ENCODE results near the gene RNF114.
A peak's percentile ranks its signal among the peaks of the same experiment; 100 is the strongest.
"Not testable (repeated sequence)": the region's sequence is repeated elsewhere in the genome, so short reads cannot be mapped to it uniquely, and the experiment has no call there.

DNA sequence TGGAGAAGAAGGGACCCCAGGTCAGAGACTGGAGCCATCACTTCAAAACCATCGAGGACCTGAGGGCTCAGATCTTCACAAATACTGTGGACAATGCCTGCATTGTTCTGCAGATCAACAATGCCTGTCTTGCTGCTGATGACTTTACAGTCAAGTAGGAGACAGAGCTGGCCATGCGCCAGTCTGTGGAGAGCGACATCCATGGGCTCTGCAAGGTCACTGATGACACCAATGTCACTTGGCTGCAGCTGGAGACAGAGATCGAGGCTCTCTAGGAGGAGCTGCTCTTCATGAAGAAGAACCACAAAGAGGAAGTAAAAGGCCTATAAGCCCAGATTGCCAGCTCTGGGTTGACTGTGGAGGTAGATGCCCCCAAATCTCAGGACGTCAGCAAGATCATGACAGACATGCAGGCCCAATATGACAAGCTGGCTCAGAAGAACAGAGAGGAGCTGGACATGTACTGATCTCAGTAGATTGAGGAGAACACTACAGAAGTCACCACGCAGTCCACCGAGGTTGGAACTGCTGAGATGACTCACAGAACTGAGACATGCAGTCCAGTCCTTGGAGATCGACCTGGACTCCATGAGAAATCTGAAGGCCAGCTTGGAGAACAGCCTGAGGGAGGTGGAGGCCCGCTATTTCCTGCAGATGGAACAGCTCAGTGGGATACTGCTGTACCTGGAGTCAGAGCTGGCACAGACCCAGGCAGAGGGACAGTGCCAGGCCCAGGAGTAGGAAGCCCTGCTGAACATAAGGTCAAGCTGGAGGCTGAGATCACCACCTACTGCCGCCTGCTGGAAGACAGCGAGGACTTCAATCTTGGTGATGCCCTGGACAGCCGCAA is 21.1 kb downstream of the RNF114 start:
- TF ChIP-seq, protein P1, sequence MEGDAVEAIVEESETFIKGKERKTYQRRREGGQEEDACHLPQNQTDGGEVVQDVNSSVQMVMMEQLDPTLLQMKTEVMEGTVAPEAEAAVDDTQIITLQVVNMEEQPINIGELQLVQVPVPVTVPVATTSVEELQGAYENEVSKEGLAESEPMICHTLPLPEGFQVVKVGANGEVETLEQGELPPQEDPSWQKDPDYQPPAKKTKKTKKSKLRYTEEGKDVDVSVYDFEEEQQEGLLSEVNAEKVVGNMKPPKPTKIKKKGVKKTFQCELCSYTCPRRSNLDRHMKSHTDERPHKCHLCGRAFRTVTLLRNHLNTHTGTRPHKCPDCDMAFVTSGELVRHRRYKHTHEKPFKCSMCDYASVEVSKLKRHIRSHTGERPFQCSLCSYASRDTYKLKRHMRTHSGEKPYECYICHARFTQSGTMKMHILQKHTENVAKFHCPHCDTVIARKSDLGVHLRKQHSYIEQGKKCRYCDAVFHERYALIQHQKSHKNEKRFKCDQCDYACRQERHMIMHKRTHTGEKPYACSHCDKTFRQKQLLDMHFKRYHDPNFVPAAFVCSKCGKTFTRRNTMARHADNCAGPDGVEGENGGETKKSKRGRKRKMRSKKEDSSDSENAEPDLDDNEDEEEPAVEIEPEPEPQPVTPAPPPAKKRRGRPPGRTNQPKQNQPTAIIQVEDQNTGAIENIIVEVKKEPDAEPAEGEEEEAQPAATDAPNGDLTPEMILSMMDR (IDR thresholded peaks at IDR 0.05; ENCODE audit: low read depth, low read length, missing input control), result peak; percentile 15
- TF ChIP-seq YY1 (IDR thresholded peaks at IDR 0.05); FOXA1 (IDR thresholded peaks at IDR 0.05); RXRA (IDR thresholded peaks at IDR 0.05); JUND (IDR thresholded peaks at IDR 0.05); TAF1 (conservative IDR thresholded peaks at IDR 0.05); EGR1 (IDR thresholded peaks at IDR 0.05; ENCODE audit: low read depth in 2 of 2): not testable (repeated sequence)
- TF ChIP-seq RAD21 (IDR thresholded peaks at IDR 0.05), result peak in 1 of 2 donors; percentile 55
- TF ChIP-seq, protein P2, sequence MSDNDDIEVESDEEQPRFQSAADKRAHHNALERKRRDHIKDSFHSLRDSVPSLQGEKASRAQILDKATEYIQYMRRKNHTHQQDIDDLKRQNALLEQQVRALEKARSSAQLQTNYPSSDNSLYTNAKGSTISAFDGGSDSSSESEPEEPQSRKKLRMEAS (IDR thresholded peaks at IDR 0.05), result not testable (repeated sequence)
- TF ChIP-seq, protein P3, sequence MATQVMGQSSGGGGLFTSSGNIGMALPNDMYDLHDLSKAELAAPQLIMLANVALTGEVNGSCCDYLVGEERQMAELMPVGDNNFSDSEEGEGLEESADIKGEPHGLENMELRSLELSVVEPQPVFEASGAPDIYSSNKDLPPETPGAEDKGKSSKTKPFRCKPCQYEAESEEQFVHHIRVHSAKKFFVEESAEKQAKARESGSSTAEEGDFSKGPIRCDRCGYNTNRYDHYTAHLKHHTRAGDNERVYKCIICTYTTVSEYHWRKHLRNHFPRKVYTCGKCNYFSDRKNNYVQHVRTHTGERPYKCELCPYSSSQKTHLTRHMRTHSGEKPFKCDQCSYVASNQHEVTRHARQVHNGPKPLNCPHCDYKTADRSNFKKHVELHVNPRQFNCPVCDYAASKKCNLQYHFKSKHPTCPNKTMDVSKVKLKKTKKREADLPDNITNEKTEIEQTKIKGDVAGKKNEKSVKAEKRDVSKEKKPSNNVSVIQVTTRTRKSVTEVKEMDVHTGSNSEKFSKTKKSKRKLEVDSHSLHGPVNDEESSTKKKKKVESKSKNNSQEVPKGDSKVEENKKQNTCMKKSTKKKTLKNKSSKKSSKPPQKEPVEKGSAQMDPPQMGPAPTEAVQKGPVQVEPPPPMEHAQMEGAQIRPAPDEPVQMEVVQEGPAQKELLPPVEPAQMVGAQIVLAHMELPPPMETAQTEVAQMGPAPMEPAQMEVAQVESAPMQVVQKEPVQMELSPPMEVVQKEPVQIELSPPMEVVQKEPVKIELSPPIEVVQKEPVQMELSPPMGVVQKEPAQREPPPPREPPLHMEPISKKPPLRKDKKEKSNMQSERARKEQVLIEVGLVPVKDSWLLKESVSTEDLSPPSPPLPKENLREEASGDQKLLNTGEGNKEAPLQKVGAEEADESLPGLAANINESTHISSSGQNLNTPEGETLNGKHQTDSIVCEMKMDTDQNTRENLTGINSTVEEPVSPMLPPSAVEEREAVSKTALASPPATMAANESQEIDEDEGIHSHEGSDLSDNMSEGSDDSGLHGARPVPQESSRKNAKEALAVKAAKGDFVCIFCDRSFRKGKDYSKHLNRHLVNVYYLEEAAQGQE (IDR thresholded peaks at IDR 0.05), result not testable (repeated sequence)
- peak in 1 of 2 donors; percentile 5 for TF ChIP-seq HNF4A (conservative IDR thresholded peaks at IDR 0.05)
